ENCODE measurements around the gene GGPS1. TPM values are rescaled to one million over a fixed set of nuclear protein-coding genes. Genes with fewer than 3 reads are reported as not detected.

Gene GGPS1
- total RNA-seq, 1 donor from 2014 or later: 39.1 TPM

DNA sequence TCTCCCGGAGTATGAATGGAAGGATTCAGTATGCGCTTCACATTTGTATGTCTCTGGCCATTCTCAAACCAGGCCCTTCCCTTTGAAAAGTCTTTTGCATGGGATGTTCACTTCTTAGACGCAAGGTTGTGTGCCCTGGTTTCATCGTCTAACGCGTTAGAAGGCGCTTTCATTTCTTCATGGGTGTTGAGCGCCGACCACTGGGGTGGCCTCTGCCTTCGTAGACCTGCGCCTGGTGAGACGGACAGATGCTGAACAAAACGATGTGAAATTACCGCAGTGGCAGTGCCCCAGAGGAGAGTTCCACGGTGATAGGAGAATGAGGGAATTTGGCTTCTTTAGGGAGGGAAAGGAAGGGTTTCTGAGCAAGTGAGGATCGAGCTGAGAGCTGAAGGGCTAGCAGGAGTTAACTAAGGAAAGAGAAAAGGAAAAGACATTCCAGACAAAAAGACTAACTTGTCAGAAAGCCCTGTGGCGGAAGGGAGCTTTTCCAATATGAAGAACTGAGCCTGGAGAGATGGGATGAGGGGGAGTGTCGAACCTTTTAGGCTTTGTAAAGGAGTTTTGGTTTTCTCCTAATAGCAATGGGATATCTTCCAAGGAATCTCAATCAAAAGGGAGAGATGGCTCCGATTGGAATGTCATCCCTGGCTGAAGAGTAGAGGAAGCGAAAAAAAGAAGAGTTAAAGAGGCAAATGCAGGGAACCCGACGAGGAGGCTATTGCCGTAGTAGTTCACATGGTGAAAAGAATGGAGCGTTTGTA, 951 bp downstream of the GGPS1 start:
- no peaks in the 10 kb centered on the region for H3K27me3 Mint-ChIP-seq (ENCODE audit: low read depth, unreplicated experiment)
- peaks cover 44% of the 10 kb centered on the region for H4K20me1 ChIP-seq (ENCODE audit: insufficient read depth, low read length)
- no peak overlapping the region for H3K27ac Mint-ChIP-seq (ENCODE audit: unreplicated experiment)
- peaks cover 4% of the 10 kb centered on the region for H3K36me3 Mint-ChIP-seq (ENCODE audit: low read depth, unreplicated experiment)
- peaks cover 87% of the 10 kb centered on the region for H3K79me2 ChIP-seq (ENCODE audit: insufficient read depth, low read length)
- H3K9me3 Mint-ChIP-seq (ENCODE audit: unreplicated experiment): no peaks in the 10 kb centered on the region
- FAIRE-seq (no peak), DNase-seq (ENCODE audit: low read depth) (peak; percentile 28)
- no peak for TF ChIP-seq EZH2 (IDR thresholded peaks at IDR 0.05; ENCODE audit: insufficient read depth, low read length)
- TF ChIP-seq, protein P1, sequence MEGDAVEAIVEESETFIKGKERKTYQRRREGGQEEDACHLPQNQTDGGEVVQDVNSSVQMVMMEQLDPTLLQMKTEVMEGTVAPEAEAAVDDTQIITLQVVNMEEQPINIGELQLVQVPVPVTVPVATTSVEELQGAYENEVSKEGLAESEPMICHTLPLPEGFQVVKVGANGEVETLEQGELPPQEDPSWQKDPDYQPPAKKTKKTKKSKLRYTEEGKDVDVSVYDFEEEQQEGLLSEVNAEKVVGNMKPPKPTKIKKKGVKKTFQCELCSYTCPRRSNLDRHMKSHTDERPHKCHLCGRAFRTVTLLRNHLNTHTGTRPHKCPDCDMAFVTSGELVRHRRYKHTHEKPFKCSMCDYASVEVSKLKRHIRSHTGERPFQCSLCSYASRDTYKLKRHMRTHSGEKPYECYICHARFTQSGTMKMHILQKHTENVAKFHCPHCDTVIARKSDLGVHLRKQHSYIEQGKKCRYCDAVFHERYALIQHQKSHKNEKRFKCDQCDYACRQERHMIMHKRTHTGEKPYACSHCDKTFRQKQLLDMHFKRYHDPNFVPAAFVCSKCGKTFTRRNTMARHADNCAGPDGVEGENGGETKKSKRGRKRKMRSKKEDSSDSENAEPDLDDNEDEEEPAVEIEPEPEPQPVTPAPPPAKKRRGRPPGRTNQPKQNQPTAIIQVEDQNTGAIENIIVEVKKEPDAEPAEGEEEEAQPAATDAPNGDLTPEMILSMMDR (IDR thresholded peaks at IDR 0.05; ENCODE audit: insufficient read depth, low read depth, low read length): no peak
- H3K9me3 ChIP-seq (ENCODE audit: insufficient read depth, low read depth, low read length): no peaks in the 10 kb centered on the region
- peaks cover 26% of the 10 kb centered on the region for H3K4me1 Mint-ChIP-seq (ENCODE audit: low read depth, unreplicated experiment)
- H3K27ac ChIP-seq (ENCODE audit: low read depth, low read length): peak overlapping the region; percentile 97
- no peaks in the 10 kb centered on the region for H3K27me3 ChIP-seq (ENCODE audit: insufficient read depth, low read length)
- H3K4me2 ChIP-seq (ENCODE audit: low read length): peak overlapping the region; percentile 89
- no peak overlapping the region for H3K4me3 Mint-ChIP-seq (ENCODE audit: unreplicated experiment)
- peak overlapping the region; percentile 93 for H3K4me3 ChIP-seq (ENCODE audit: insufficient read depth, low read depth, low read length)
- peaks cover 14% of the 10 kb centered on the region for H3K4me1 ChIP-seq (ENCODE audit: insufficient read depth, low read length)
- no peaks in the 10 kb centered on the region for H3K36me3 ChIP-seq (ENCODE audit: insufficient read depth, low read length)
- peak overlapping the region; percentile 65 for H2AFZ ChIP-seq (ENCODE audit: low read depth, low read length)
- H3K9ac ChIP-seq (ENCODE audit: low read length): peak overlapping the region; percentile 95

DNA sequence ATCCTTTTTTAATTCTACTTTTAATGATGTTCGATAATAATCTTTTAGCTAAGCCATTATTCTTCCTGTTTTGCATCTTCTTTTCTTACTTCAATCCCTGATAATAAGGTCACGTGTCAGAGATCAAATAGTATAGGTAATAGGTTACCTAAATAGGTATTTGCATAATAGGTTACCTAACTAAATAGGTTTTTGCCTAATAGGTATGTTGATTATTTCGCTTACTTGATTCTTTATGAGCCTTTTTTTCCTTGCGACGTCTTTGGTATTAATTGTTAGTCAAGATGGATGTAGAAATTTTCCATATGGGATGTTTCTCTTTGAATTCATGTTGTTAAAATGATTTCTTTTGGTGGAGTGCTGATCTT, 2.5 kb downstream of the GGPS1 start:
- DNase-seq (ENCODE audit: low read depth) (no peak), FAIRE-seq (no peak)
- Mint-ChIP-seq H3K27ac (ENCODE audit: unreplicated experiment) (peak overlapping the region; percentile 13), H3K9me3 (ENCODE audit: unreplicated experiment) (no peaks in the 10 kb centered on the region), H3K4me1 (ENCODE audit: low read depth, unreplicated experiment) (peaks cover 23% of the 10 kb centered on the region), H3K27me3 (ENCODE audit: low read depth, unreplicated experiment) (no peaks in the 10 kb centered on the region), H3K36me3 (ENCODE audit: low read depth, unreplicated experiment) (peaks cover 4% of the 10 kb centered on the region), H3K4me3 (ENCODE audit: unreplicated experiment) (no peak overlapping the region)
- H3K4me2 ChIP-seq (ENCODE audit: low read length): peak overlapping the region; percentile 89
- H3K27me3 ChIP-seq (ENCODE audit: insufficient read depth, low read length): no peaks in the 10 kb centered on the region
- H3K9ac ChIP-seq (ENCODE audit: low read length): peak overlapping the region; percentile 0
- peaks cover 86% of the 10 kb centered on the region for H3K79me2 ChIP-seq (ENCODE audit: insufficient read depth, low read length)
- H2AFZ ChIP-seq (ENCODE audit: low read depth, low read length): no peak overlapping the region
- H3K4me1 ChIP-seq (ENCODE audit: insufficient read depth, low read length): peaks cover 6% of the 10 kb centered on the region
- H4K20me1 ChIP-seq (ENCODE audit: insufficient read depth, low read length): peaks cover 28% of the 10 kb centered on the region
- H3K9me3 ChIP-seq (ENCODE audit: insufficient read depth, low read depth, low read length): no peaks in the 10 kb centered on the region
- H3K27ac ChIP-seq (ENCODE audit: low read depth, low read length): no peak overlapping the region
- TF ChIP-seq, protein P1 (IDR thresholded peaks at IDR 0.05; ENCODE audit: insufficient read depth, low read depth, low read length): no peak
- no peak for TF ChIP-seq EZH2 (IDR thresholded peaks at IDR 0.05; ENCODE audit: insufficient read depth, low read length)
- no peak overlapping the region for H3K4me3 ChIP-seq (ENCODE audit: insufficient read depth, low read depth, low read length)
- no peaks in the 10 kb centered on the region for H3K36me3 ChIP-seq (ENCODE audit: insufficient read depth, low read length)

DNA sequence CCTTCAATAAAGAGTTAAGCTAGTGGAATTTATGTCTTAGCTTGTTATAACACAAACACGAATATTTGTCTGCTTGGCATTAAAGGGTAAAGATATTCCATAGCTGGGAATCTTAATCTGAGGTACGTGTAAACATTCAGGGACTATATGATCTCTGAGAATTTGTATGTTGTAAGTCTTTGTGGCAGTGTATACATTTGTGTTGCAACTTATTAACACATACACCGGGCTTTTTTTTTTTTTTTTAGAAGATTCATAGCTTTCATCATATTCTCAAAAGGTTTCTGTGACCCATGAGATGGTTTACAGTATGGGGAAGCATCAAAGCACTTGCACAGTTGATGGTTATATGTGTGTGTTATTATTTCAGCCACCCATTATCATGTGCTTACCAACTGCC, 3.0 kb downstream of the GGPS1 start:
- no peak for FAIRE-seq
- H3K4me3 ChIP-seq (ENCODE audit: insufficient read depth, low read depth, low read length): no peak overlapping the region
- H3K27ac ChIP-seq (ENCODE audit: low read depth, low read length): no peak overlapping the region
- Mint-ChIP-seq H3K4me3 (ENCODE audit: unreplicated experiment) (no peak overlapping the region), H3K4me1 (ENCODE audit: low read depth, unreplicated experiment) (peaks cover 20% of the 10 kb centered on the region), H3K27ac (ENCODE audit: unreplicated experiment) (peak overlapping the region; percentile 9), H3K36me3 (ENCODE audit: low read depth, unreplicated experiment) (peaks cover 2% of the 10 kb centered on the region), H3K9me3 (ENCODE audit: unreplicated experiment) (no peaks in the 10 kb centered on the region), H3K27me3 (ENCODE audit: low read depth, unreplicated experiment) (no peaks in the 10 kb centered on the region)
- no peak overlapping the region for H2AFZ ChIP-seq (ENCODE audit: low read depth, low read length)
- peaks cover 81% of the 10 kb centered on the region for H3K79me2 ChIP-seq (ENCODE audit: insufficient read depth, low read length)
- peaks cover 2% of the 10 kb centered on the region for H3K36me3 ChIP-seq (ENCODE audit: insufficient read depth, low read length)
- peaks cover 23% of the 10 kb centered on the region for H4K20me1 ChIP-seq (ENCODE audit: insufficient read depth, low read length)
- H3K27me3 ChIP-seq (ENCODE audit: insufficient read depth, low read length): no peaks in the 10 kb centered on the region
- H3K9ac ChIP-seq (ENCODE audit: low read length): peak overlapping the region; percentile 0
- peak overlapping the region; percentile 89 for H3K4me2 ChIP-seq (ENCODE audit: low read length)
- H3K4me1 ChIP-seq (ENCODE audit: insufficient read depth, low read length): peaks cover 1% of the 10 kb centered on the region
- H3K9me3 ChIP-seq (ENCODE audit: insufficient read depth, low read depth, low read length): no peaks in the 10 kb centered on the region
- no peak for TF ChIP-seq EZH2 (IDR thresholded peaks at IDR 0.05; ENCODE audit: insufficient read depth, low read length)
- TF ChIP-seq, protein P1 (IDR thresholded peaks at IDR 0.05; ENCODE audit: insufficient read depth, low read depth, low read length): no peak
- DNase-seq (ENCODE audit: low read depth): no peak

All from astrocyte (in vitro differentiated cells and primary cell).